HG03457 (cell line): ENCODE data around the gene LCN10.
"Not testable (repeated sequence)": the region's sequence is repeated elsewhere in the genome, so short reads cannot be mapped to it uniquely, and the experiment has no call there.

ENCODE experiments used
- ATAC-seq: cut with Tn5 transposase; IDR thresholded peaks from one replicate; pipeline ENCODE4 v1.9.1; 2021; ENCODE audit warnings: moderate number of reproducible peaks; ENCODE audit not compliant: unreplicated experiment

Gene LCN10

DNA sequence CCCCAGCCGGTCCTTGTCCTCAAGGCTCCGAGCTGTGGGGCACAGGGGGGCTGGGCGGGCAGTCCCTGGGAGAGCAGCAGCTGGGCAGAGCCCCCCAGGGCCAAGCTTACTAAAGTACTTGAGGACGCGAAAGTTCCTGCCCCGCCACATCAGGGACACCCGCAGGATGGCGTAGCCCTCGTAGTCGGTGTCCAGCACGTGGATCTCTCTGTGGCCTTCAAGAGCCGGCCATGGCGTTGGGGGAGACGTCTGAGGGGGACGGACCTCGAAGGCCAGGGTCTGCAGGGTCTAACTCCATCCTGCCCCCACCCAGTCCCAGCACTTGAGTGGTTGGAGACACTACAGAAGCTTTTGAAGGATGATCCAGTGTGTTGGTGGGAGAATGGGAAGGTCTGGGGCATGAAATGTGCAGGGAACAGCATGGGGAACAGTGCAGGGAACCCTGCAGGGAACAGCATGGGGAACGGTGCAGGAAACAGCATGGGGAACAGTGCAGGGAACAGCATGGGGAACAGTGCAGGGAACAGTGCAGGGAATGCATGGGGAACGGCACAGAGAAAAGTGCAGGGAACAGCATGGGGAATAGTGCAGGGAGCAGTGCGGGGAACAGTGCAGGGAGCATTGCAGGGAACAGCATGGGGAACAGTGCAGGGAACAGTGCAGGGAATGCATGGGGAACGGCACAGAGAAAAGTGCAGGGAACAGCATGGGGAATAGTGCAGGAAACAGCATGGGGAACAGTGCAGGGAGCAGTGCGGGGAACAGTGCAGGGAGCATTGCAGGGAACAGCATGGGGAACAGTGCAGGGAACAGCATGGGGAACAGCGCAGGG lies 12.8 kb upstream of the LCN10 start:
- not testable (repeated sequence) for ATAC-seq

DNA sequence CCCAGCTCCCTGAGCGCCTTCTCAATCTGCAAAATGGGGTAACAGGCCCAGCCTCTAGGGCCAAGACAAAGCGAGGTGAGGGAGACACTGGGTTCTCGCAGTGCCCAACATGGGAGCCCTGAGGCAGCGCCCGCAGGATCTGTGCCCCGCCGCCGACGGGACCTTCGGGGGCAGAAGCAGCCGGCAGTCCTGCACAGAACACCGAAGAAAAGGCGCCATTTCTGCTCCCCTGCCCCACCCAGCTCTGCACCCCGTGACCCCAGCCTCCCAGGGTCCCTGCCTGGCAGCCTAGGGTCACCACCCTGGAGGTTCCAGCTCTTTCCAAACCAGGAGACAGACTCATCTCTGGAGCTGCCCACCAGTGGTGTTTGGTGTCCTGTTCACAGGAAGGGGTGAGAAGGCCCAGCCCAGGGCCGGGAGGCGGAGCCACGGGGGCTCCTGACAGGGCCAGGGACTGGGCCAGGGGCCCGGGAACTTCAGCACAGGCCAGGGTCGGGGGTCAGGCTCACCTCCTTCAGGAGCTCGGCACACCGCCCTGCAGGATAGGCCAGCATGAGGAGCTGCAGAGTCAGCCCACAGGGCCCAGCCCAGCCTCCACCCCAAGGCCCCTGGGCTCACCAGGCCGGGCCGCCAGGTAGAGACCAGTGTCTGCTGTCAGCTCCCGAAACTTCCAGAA lies 12.0 kb upstream of the LCN10 start:
- ATAC-seq = no peak

DNA sequence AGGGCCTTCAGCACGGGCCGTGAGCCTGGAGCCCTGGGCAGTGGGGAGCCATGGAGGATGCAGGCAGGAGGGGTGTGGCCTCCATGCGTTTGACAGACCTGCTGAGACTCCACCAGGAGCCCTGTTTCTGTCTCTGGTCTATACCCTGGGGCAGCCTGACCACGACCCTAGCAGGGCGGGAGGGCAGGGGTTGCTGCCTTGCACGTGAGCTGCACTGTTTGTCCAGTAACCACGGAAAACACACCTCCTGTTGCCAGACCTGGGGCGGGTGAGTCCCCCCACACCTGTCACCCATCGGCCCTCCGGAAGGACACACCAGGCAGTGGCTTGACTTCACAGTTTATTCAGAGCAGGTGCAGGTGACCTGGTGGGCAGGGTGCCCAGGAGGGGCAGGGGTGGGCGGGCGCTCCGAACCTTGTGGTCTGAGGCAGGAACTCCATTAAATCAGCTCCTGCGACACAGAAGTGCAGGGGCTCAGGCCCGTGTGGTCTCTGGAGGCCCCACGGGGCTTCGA lies 11.4 kb upstream of the LCN10 start:
- no peak for ATAC-seq

DNA sequence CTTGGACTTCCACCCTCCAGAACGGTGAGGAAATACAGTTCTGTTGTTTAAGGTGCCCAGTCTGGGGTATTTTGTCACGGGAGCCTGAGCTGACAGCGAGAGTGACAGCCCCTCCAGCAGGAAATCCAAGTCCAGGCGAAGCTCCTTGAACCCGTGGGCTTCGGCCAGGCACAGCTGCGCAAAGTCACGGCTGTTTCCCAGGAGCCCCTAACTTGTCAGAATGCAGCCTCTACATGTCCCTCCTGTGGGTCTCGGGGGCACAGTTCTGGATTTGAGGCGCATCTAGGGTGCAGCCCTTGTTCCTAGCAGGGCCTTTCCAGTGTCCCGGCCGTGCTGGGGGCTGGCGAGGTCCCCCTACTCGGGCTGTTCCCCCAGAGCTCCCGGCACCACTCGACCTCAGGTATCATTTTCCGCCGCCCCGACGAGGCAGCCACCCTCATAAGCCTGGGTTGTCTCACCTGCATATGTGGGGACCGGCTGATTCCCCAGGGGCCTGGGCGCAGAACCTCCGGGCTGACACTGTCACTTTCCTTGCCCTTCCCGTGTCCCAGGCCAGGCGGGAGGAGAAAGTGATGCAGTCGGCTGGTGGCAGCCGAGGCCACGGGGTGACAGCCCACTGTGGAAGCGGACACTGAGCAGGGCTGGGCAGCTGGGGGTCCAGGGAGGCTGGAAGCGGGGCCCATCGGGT lies 10.8 kb upstream of the LCN10 start:
- ATAC-seq = no peak

DNA sequence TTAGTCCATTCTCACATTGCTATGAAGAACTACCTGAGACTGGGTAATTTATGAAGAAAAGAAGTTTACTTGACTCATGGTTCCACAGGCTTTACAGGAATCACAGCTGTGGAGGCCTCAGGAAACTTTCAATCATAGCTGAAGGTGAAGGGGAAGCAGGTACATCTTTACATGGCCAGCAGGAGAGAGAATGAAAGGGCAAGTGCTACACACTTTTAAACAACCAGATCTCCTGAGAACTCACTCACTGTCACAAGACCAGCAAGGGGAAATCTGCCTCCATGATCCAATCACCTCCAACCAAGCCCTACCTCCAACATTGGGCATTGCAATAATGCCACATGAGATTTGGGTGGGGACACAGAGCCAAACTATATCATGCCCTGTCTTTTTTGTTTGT lies 9.1 kb upstream of the LCN10 start:
- no peak for ATAC-seq

DNA sequence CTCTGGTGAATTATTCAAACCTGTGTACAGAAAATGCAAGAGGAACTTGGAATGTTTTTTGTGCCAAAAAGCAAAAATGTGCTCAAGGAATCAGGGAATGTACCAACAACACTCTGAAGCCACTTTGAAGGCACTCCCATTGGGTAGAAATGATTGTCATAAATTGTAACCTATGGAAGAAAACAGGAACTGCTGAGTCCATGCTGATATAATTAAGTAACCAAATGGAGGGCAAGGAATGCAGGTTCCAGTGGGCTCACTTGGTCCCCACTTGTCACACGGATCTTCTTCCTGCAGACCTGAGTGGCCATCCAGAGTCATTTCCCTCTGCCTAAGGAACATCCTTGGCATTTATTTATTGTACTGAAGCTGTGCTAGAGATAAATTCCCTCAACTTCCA lies 8.5 kb upstream of the LCN10 start:
- ATAC-seq = no peak

DNA sequence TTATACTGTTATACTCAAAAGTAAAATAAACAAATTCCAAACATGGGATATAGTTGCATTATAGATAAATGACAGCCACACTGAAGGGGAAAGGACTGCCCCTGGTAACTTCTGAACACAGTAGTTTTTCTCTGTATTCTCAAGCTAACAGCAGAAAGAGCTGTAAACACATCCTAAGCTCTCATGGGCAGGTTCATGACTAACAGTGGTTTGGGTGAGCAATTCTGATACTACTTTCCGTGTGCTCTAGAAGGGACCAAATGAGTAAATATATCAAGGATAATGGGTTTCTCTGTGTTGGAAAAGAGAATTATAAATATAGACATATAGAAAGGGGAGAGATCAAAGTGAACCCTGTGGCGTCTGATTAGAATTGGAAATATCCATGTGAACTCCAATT lies 7.8 kb upstream of the LCN10 start:
- ATAC-seq = no peak

DNA sequence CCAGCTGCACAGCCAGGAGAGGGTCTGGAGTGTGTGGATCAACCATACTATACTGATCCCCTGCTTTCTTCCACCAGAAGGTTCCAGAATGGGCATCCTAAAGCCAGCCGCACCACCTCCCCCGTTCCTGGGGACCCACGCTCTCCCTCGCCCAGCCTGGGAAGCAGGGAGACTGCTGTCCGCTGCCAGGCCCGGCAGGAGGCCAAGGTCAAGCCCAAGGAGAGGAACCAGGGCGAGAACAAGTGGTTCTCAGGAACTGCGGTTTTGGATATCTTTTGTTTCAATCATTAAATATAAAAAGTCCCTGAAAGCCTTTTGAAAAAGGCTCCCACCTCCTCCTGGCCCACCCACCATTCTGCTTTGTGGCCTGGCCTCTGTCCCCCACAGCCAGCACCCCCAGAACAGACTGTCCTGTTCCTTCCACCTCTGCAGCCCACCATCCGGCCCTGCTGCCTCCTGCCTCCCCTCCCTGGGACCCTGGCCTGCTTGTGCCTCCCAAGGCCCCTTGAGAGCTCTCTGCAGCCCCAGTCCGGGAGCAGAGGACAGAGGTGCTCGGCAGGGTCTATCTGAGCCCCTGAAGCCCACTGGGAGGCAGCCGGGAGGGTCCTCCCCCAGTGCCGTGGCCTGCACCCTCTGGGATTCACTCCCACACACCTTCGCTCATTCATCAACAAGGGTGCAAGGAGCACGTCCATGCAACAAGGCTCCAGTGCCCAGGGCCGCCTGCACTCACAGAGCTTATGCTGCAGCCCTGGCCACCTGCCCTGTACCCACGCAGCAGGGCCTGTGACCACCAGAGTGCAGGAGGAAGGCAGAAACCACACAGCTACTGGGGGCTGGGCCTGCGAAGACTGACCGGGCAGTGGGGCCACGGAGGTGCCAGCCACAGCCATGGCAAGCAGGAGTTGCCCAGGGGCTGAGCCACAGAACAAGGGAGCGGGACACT lies 6.2 kb upstream of the LCN10 start:
- ATAC-seq = no peak

DNA sequence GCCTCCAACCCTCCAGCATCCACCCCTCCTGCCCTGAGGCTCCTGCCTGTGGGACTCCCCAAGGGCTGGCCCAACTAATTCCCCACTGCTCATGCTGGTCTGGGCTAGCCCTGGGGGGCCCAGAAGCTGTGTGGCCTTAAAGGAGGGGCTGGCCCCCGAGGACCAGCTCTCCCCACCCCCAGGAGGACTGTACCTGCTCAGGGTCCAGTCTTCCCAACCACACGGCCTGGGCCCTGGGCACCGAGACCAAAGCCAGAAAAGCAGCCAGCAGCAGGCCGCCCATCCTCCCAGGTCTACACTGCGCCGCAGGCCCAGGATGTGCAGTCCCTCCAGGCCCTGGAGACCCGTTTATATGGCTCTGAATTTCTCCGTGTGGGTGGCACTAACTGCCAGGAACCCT lies 5.5 kb upstream of the LCN10 start, which contains the start of gene LCN6:
Gene LCN6, minus strand, starts transcription at position 325 of the 400 bp plus-strand sequence. Its CDS starts 42 bp downstream, at position 283.
- no peak for ATAC-seq

DNA sequence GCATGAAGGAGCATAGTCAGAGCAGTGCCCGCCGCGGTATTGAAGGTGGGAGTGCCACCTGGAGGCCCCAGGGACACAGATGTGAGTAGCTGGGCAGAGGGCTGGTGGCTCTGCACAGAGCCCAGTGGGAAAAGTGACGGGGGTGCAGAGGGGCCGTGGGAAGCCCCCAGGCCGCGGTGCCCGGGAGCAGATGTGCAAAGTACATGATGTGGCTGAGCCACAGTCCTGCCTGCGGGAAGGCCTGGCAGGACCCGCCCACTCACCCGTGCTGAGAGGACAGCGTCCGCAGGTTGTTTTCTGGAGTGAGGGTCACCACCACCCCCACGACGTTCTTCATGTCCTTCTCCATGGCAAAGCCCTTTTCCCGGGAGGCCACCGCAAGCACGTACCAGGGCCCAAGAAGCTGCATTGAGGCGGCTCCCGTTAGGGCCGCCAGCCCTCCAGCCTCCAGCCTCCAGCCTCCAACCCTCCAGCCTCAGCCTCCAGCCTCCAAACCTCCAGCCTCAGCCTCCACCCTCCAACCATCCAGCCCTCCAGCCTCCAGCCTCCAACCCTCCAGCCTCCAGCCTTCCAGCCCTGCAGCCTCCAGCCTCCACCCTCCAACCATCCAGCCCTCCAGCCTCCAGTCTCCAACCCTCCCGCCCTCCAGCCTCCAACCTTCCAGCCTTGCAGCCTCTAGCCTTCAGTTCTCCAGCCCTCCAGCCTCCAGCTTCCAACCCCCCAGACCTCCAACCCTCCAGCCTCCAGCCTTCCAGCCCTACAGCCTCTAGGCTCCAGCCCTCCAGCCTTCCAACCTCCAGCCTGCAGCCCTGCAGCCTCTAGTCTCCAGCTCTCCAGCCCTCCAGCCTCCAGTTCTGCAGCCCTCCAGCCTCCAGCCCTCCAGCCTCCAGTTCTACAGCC lies 4.7 kb upstream of the LCN10 start:
- ATAC-seq = no peak

DNA sequence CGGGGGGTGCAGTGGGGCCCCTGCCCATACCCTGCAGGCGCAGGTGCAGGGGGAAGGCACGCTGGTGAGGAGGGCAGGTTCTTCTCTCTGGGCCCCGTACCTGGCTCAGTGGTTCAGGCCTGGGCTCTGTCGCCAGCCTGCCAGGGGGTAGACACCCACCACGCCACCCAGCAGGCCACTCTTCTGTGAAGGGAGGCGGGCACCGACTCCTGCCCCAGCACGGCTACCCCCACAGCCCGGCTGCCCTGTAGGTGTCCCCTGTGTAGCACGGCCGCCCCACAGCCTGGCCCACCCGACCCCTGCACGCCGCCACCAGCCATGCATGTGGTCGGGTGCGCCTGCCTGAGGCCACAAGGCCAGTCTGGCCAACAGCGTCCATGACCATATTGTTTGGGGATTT lies 3.9 kb upstream of the LCN10 start:
- ATAC-seq = no peak

DNA sequence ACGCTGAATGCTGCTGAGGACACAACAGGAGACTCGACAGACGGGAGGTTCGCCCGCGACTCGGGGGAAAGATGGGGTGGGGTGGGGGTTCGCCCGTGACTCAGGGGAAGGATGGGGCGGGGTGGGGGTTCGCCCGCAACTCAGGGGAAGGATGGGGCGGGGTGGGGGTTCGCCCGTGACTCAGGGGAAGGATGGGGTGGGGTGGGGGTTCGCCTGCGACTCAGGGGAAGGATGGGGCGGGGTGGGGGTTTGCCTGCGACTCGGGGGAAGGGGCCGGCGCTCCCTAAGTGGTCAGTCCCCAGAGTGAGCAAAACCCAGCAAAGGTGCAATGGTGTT lies 3.4 kb upstream of the LCN10 start:
- no peak for ATAC-seq

DNA sequence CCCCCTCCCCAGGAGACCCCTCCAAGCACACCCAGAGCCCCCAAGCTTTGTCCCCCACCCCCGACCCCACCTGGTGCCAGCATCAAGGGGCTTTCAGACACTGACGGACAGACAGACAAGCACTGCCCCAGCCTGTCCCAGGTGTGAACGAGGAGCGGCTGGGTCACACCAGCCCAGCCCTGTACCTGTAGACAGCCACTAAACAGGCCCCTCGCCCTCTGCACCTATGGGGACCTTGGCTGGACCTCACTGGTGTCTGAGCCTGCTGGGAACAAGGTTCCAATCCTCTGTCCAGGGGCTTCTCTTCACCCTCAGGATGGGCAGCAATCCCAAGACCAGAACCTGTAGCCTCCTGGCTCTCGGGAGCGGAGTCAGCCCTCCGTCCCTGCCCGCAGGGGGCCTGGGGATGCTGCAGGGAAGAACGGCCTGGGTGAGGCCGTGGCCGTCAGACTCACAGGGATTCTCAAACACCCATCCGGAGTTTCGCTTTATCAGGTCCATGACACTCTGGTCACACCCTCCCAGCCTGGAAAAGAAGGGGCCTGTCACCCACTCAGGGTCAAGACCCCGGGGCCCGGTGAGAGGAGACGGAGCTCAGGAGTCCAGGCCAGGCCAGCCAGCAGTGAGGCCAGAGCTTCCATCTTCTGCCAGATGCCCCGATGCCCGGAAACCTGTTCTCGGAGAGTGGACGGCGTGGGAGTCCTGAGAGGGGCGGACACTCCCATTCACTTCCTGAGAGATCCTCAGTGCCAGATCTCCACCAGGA lies 2.8 kb upstream of the LCN10 start:
- ATAC-seq = no peak

DNA sequence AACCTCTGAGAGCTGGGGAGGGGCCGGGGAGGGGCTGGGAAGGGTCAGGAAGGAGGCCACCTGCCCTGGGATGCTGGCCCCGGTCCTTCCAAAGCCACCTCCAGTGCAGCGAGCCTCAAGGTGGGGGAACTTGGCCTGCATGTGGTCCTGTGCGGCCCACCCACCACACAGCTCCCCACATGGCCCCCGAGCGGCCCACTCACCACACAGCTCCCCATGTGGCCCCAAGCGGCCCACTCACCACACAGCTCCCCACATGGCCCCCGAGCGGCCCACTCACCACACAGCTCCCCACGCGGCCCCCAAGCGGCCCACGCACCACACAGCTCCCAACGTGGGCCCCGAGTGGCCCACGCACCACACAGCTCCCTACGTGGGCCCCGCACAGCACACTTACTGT lies 2.0 kb upstream of the LCN10 start:
- ATAC-seq = no peak

DNA sequence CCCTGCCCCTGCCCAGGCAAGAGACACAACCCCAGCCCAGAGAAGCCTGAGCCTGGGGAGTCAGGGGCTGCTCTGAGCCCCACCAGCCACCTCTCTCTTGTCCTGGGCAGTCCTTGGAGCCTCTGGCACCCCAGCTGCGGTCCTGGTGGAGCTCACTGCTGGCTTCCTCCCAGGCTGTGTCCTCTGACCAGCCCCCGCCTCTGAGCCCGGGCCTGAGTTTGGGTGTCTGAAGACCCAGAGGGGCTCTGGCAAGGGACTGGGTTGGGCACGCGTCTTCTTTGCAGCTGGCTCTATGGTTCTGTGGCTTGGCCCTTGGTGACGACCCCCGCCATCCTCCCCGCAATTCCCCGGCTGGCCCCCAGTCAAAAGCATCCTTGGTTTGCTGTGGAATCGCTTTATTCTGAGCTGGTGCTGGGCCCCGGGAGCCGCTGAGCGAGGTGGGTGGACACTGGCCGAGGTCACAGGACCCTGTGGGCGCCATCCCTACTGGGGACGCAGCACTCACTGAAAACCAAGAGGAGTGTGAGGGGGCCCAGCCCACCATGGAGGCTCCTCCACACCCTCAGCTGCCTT lies 985 bp upstream of the LCN10 start:
- no peak for ATAC-seq

DNA sequence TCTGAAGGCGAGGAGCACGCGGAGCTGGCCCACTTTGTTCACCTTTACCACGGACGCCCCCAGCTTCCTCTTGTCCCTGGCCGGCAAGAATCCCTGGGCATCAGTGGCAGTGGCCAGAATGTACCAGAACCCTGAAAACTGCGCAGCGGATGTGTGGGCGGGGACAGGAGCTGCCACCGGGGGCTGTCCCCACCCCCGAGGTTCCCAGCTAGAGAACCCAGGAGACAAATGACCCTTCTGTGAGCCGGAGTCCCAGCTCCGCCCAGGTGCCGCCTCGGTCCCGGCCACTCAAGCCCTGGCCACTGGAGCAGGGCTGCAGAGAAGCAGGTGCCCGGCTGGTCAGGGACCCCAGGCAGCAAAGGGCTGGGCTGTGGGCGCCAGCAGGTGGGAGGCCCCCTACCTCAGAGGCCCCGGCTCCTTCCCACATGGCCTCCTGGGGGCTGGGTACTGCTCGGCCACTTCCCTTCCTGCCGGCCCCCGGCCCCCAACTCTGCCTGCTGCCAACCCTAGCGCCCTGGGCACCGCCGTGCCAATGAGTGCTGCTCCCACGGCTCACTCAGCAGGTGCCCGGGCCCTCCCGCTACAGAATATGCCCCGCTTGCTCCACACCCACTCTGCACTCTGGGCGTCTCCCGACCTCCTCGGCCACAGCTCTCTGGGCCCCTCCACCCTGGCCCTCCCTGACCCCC lies 713 bp downstream of the LCN10 start:
- no peak for ATAC-seq

DNA sequence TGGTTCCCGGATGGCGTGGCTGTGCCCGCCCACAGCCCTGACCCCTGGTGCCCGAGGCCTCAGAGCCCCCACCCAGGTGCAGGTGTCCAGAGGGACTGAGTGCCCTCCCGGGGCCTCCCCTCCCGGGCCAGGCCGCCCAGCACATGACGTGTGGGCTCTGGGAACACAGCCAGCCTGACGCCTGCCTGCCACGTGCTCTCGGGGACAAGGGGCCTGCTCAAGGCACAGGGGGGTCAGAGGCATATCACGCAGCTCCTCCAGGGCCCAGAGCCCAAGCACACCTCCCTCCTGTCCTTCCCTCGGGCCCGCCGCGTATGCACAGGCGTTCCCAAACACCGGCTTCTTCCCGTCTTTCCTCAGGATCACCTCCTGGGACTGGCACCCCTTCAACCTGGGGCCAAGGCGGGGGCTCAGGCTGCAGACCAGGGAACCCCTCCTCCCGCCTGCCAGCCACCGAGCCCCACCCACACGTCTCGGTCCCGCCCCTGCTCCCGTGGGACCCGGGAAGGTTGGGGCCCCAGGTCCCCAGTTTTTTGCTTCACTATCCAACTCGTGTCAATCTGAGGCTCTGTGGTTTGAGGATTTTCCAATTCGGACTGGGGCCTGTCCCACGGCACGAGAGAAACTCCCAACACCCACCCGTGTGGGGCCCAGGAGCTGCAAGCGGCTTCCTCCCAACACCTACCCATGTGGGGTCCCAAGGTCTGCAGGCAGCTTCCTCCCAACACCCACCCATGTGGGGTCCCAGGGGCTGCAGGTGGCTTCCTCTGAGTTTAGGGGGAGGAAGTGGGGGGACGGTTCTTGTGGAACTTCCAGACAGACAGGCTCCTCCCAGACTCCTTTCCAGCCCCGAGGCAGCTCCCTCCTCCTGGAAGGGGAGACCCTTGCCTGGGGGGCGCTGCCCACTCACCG lies 1.5 kb downstream of the LCN10 start:
- no peak for ATAC-seq
